GM23248 (cell line): ENCODE measurements around the gene EMC1.

Experiments
- EZH2 ChIP-seq: fragments of 200-600 bp; sonication (generic); IDR thresholded peaks from 2 replicates; pipeline ENCODE4 v1.6.1; 2018; ENCODE audit warnings: antibody characterized with exemption, mild to moderate bottlenecking; ENCODE audit not compliant: insufficient read depth, poor library complexity, severe bottlenecking
- EZH2phosphoT487 ChIP-seq: fragments of 200-600 bp; sonication (generic); IDR thresholded peaks from 2 replicates; pipeline ENCODE4 v1.6.1; 2018; ENCODE audit warnings: antibody characterized with exemption, moderate library complexity, mild to moderate bottlenecking, low read depth; ENCODE audit not compliant: insufficient read depth

DNA sequence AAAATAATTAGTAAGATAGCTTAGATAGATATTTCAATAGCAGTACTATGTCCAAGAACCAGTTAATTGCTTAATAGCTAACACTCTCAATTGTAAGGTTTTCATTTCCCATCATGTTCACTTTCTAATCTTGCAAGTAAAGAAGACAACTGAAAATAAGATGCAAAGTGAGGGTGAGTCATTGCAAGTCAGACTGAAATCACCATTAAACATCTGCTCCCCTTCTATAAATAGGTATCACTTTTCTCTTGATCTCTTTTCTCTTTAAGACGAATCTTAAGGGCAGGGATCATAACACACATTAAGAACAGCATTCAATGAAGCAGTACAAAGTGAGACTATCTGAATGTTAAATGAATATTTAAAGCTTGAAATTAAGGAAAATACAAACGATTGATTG lies 81.7 kb downstream of the EMC1 start:
- TF ChIP-seq EZH2 (no peak), EZH2phosphoT487 (no peak)
